GM21717 (cell line): ENCODE measurements around the gene UTRN.

ENCODE experiments used
- ATAC-seq: cut with Tn5 transposase; IDR thresholded peaks from one replicate; pipeline ENCODE4 v1.9.1; 2021; ENCODE audit warnings: mild to moderate bottlenecking, moderate library complexity; ENCODE audit not compliant: unreplicated experiment

UTRN gene

GRCh38 chr6:144284783-144285547 lies at the start of gene UTRN:
Gene UTRN (plus strand): TSS chr6:144285335. CDS start chr6:144291829, 6,494 bp downstream.
- peak; percentile 65 for ATAC-seq

DNA sequence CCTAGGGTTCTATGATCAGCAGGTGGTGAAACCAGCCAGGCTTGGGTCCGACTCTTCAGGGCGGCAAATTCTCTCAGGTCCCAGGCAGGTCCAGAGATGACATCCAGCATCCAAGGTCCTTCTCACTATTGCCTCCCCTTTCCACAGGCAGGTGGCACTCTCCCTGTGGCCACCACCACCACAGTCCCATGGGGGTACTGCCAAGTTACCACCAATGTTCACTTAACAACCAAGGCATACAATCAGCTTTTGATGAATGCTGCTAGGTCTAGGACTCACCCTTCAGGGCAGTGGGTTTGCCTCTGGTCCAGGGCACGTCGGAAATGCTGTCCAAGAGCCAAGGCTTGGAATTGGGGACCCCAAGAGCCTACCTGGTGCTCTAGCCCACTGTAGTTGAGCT lies 40.4 kb upstream of the UTRN start:
- no peak for ATAC-seq

DNA sequence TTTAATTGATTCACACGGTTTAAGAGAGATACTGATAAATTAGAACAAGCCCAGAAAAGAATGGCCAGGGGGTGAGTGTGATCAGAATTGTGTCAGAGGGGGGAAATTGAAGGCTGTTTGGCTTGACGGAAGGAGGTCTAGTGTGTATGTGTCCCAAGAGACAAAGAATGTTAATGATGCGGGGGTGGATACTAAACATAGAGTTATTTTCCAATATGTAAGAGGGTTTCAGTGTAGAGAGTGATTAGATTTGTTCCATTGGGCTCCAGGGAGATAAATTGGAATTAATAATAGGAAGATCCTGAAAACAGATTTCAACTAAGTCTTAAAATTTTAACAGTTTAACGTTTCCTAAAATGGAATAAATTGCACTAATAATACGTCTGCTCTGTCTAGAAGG lies 38.1 kb upstream of the UTRN start:
- ATAC-seq = no peak

DNA sequence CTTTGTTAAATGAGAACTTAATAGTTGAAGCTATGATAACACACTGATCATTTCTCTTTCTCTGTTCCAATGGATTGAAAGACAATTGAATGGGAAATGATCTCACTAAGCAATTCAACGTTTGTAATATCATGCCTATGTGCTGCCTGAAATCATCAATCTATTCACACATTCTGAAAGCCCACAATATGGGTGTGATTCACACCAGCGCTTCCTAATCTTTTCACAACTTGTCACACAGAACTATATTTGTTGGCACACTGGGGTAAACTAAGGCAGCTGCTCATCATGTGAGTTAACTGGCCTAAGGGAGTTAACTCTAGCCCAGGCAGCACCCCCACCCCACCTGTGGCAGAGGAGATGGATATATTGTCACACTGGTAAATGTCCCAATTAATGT lies 37.1 kb upstream of the UTRN start:
- no peak for ATAC-seq

GRCh38 chr6:144248476-144249301 lies 36.4 kb upstream of the UTRN start:
- no peak for ATAC-seq

DNA sequence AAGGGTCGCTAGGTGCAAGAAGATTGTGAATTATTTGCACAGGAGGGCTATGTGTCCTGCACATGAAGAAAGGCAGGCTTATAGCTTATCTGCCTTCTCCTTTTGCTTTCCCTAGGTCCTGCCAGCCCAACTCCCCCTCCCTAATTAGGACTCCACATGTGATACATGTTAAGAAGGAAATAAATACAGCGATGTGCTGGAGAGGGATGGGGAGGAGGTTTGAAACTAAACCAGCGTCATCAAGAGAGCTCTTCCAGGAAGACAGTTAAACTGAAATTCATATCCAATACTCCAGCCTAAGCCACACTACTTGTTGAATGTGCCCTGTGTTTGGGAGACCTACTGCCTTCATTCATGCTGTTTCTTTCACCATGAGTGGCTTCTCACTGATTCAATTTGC lies 34.9 kb upstream of the UTRN start:
- ATAC-seq = no peak

- no peak for ATAC-seq
Observed at GRCh38 chr6:144252259-144252658, 32.9 kb upstream of the UTRN start.

DNA sequence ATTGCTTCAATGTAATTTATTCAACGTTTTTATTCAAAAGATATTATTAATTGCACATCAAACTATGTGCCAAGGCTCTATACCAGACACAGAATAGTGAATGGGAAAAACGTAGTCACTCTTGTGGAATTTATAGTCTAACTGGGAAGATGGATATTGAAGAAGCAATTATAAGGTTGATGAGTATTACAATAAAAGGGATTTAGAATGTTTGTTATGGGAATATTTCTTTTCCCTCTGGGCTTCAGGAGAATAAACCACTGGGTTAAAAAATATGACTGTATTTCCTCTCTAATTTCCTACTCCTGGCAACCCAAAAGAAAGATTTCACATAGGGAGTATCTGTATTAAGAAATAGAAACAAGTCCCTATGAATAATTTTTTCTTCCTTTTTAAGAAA lies 25.1 kb upstream of the UTRN start:
- no peak for ATAC-seq

DNA sequence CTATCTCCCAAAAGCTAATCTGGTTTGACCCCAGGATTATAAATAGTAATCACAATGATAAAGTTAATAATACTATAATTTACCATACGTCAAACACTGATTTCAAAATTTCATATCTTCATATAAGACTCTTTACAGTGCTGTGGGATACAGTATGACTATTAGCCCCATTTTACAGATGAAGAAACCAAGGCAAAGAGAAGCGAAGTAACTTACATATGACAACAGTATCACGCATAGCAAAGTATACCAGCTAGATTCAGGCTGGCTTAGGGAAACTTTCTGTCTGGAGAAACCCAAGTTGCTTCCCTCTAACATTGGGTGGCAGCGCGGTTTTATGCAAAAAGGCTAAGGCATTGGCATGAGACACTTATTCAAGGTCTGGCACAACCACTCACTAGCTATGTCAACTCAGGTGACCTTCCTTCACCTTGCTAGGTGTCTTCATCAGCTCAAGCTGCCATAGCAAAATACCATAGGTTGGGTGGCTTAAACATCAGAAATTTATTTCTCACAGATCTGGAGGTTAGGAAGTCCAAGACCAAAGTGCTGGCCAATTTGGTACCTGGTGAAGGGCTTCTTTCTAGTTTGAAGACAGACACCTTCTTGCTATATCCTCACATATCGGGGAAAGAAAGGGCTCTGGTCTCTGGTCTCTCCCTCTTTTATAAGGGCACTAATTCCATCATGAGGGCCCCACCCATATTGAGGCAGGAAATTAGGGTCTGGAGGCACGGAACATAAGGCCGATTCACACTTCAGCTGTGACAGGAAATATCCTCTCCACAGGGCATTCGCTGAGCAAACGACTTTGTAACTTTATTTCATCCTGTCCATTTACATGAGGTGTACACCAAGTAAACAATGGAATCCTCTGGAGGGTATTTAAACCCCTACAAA lies 22.4 kb upstream of the UTRN start:
- no peak for ATAC-seq

GRCh38 chr6:144263786-144264185 lies 21.3 kb upstream of the UTRN start:
- ATAC-seq = no peak

DNA sequence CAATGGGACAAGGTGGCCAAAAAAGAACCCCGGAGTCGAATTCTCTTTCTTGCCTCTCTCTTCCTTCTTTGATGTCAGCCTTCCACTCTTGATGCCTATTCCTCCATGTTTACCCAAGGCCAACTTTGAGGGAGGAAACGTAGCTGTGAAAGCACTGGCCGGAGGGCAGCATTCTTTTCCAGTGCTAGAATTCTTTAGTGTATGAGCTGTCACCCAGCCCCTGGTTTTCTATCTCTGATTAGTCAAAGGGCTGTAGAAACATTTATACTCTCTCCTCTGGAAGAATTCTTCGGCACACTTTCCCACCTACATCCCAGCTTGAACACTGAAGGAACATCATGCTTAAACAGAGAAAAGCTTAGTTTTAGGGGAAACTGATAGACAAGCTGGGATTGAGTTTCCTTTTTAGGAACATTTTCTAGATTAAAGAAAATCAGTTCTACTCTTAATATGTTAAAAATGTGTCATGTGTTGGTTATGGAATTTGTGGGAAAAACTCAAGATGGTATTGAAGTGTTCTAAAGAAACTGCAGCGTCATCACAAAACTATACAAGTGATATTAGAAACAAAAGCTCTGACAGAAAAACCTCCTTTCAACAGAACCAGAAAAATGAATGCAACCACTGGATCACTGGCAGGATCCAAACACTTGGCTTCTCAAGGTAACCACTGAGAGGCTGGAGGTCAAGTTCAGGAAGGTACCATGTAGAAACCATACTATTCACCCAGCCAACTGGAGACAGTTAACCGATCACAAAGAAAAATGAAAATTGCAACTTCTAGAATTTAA lies 20.7 kb upstream of the UTRN start:
- no peak for ATAC-seq

GRCh38 chr6:144265061-144265357 lies 20.1 kb upstream of the UTRN start:
- ATAC-seq = no peak

DNA sequence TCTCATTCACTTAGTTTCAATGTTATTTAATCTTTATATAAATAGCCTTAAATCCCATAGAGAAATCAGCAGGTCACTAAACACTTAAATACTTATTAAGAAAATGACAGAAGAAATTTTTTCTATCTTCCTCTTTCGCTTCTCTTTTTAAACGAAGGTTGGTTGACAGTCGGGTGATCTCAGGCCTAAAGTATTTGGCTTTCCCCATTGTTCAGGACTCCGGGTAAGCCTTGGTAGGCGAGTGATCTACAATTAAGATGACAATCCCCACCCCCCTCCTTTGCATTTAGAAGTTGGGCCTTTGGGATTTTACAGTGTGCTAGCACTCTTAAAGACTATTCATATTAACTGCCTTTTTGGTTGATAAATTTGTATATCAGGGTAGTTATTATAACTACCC lies 19.7 kb upstream of the UTRN start:
- ATAC-seq = no peak

- ATAC-seq = no peak
Observed at GRCh38 chr6:144266091-144266649, 19.0 kb upstream of the UTRN start.

GRCh38 chr6:144268794-144269349 lies 16.3 kb upstream of the UTRN start:
- ATAC-seq = no peak

GRCh38 chr6:144277174-144277573 lies 8.0 kb upstream of the UTRN start:
- ATAC-seq = no peak

GRCh38 chr6:144277605-144278227 lies 7.4 kb upstream of the UTRN start:
- no peak for ATAC-seq

DNA sequence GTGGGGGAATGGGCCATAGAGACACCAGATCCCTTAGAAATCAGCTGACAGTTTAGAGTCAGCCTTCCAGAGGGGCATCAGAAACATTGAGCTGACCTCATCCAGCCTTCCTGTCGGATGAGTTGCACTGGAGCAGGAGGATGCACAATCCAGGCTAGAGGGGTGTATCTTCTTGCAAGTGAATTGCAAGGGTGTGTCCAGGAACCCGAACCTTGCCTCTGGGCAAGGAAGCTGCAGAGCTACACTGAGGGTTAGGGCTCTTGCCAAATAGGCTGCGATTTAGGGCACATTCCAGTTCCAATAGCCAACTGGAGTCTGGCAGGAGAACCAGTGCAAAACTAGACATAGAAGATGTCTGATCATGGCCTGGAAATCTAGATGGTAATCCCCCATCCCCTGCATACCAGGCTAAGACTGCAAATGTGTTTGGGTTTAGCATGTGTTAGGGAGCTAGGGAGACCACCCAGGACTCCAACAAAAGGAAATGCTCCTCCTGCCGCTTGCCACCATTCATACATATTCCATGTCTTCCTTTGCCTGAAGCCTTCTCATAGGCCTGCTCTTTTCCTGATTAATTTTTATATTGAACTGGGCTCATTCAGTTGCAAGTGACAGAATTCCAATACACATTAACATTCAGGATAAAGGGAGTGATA lies 6.3 kb upstream of the UTRN start:
- ATAC-seq = no peak
